Transverse colon (tissue), 4 donors: ENCODE results near the gene IER5L. TPM values are rescaled to one million over a fixed set of nuclear protein-coding genes. Genes with fewer than 3 reads are reported as not detected.

Experiments
- DNase-seq: peaks from one replicate; pipeline ENCODE4 v3.0.0-alpha.2; 2019
- H3K27ac ChIP-seq, 4 donors: fragments of 200-600 bp; sonication (generic); 2 replicates each; pipeline ENCODE4 v1.5.1; 2016 to 2018; ENCODE audit warnings: inconsistent platforms in 4 of 4
- H3K27me3 ChIP-seq: fragments of 200-600 bp; sonication (generic); 2 replicates; pipeline ENCODE4 v1.5.1; 2017; ENCODE audit warnings: inconsistent platforms
- H3K36me3 ChIP-seq, 4 donors: fragments of 200-600 bp; sonication (generic); 2 replicates each; pipeline ENCODE4 v1.5.1; 2017 to 2019; ENCODE audit warnings: inconsistent platforms in 4 of 4
- H3K4me1 ChIP-seq, 4 donors: fragments of 200-600 bp; sonication (generic); 2 replicates each; pipeline ENCODE4 v1.5.1; 2017 to 2020; ENCODE audit warnings: inconsistent platforms in 4 of 4
- H3K4me3 ChIP-seq, 4 donors: fragments of 200-600 bp; sonication (generic); 1 replicate in 1 of 4; 2 replicates in 3 of 4; pipeline versions ENCODE4 v1.5.1 to v1.6.1; 2017 to 2019; ENCODE audit warnings: inconsistent platforms in 4 of 4
- H3K9me3 ChIP-seq, 2 donors: fragments of 200-600 bp; sonication (generic); 2 replicates each; pipeline ENCODE4 v1.5.1; 2017 to 2019; ENCODE audit warnings: inconsistent platforms in 2 of 2
- EP300 ChIP-seq: sonication (generic); formaldehyde crosslinking; IDR thresholded peaks from one replicate; pipeline ENCODE4 v1.6.1; 2017; ENCODE audit warnings: antibody characterized with exemption, low read depth
- POLR2A ChIP-seq: fragments of 450-650 bp; IDR thresholded peaks from one replicate; pipeline ENCODE4 v1.6.1; 2016; ENCODE audit warnings: antibody characterized with exemption, mild to moderate bottlenecking, moderate library complexity
- POLR2AphosphoS5 ChIP-seq, 3 donors: sonication (generic); formaldehyde crosslinking; IDR thresholded peaks; one replicate each; pipeline ENCODE4 v1.6.1; 2016; ENCODE audit warnings: antibody characterized with exemption in 3 of 3
- WGBS, 2 donors: methylation state at CpG; one replicate each; pipeline ENCODE4 v1.1.5; 2018; ENCODE audit warnings: low coverage in 1 of 2; 5-methylcytosine and 5-hydroxymethylcytosine counted together
- in situ Hi-C, 4 donors: fragments of 200-750 bp; cut with MboI; loops; one replicate each; pipeline versions ENCODE4 v1.15.0 to v1.15.1; 2017; ENCODE audit warnings: low sequenced_read_pairs in 3 of 4, low pct_ligation_motif_present in 1 of 4, low pct_unique_long_range_greater_than_20kb in 1 of 4
- intact Hi-C: fragments of 100-400 bp; cut with DNase I; formaldehyde crosslinking; loops from one replicate; pipeline ENCODE4 v1.15.1; 2023; ENCODE audit warnings: low total_unique reads
- total RNA-seq, 4 donors: library from RNA; depleted of rRNA; stranded (reverse); fragments of >200 nt; gene quantifications; one replicate each; pipeline ENCODE4 v1.1.0, GENCODE V29; 2016
- TF ChIP-seq, protein P1 (sequence below), 5 experiments: fragments of 200-600 bp in 3 of 5; fragments of 450-650 bp in 2 of 5; sonication (generic) in 3 of 5; IDR thresholded peaks; 1 replicate in 2 of 5; 2 replicates in 3 of 5; pipeline ENCODE4 v1.5.1; 2016 to 2017; ENCODE audit warnings: antibody characterized with exemption in 5 of 5, inconsistent platforms in 3 of 5, mild to moderate bottlenecking in 2 of 5, moderate library complexity in 1 of 5

Gene IER5L
- total RNA-seq, 4 donors from 2014 or later: 1.8 to 6.5 (median 5.2) TPM

DNA sequence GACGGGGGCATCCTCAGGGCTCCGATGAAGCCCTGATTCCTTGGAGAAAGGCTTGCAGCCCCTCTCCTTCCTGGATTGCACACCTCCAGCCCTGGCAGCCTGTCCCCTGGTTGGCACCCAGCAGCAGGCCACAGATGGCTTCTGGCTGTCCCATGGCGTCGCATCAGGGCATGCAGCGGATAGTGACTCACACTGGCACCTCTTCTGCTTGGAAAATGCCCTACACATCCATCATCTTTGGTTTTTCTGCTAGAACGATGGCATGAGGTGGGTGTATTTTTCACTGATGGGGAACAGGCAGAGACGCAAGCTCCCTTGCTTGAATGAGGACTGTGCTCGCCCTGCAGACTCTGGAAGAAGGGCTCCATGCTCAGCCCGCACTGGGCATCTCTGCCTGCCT lies 23.2 kb upstream of the IER5L start:
- no peak for DNase-seq
- 74% methylated on average over 9 of the region's 9 CpGs; no CpG with 5 or more reads in 1 of the 2 donors for WGBS, 2 donors
- H3K27ac ChIP-seq: no peak overlapping the region

DNA sequence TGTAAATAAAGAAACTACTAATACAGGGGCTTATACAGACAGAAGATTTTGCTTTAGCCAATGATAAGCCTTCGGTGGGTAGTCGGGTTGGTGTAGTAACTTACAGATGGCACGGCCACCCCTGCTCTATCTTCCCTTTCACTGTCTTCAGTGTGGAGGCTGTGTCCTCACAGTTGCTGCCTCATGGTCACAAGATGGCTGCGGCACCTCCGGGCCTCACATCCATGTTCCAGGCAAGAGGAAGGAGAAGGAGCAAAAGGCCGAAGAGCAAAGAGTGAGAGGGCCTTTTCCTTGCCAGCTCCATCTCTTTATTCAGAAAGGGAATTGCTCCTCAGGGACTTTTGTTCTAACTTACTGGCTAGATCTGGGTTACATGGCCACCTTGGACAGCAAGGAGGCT lies 22.2 kb upstream of the IER5L start:
- H3K36me3 ChIP-seq: no peaks in the 10 kb centered on the region
- intact Hi-C loops (no loop called here), in situ Hi-C loops (no loop called here)
- H3K27ac ChIP-seq: no peak overlapping the region
- TF ChIP-seq, protein P1, sequence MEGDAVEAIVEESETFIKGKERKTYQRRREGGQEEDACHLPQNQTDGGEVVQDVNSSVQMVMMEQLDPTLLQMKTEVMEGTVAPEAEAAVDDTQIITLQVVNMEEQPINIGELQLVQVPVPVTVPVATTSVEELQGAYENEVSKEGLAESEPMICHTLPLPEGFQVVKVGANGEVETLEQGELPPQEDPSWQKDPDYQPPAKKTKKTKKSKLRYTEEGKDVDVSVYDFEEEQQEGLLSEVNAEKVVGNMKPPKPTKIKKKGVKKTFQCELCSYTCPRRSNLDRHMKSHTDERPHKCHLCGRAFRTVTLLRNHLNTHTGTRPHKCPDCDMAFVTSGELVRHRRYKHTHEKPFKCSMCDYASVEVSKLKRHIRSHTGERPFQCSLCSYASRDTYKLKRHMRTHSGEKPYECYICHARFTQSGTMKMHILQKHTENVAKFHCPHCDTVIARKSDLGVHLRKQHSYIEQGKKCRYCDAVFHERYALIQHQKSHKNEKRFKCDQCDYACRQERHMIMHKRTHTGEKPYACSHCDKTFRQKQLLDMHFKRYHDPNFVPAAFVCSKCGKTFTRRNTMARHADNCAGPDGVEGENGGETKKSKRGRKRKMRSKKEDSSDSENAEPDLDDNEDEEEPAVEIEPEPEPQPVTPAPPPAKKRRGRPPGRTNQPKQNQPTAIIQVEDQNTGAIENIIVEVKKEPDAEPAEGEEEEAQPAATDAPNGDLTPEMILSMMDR (IDR thresholded peaks at IDR 0.05): no peak
- no peak for TF ChIP-seq POLR2A
- TF ChIP-seq EP300: no peak
- TF ChIP-seq POLR2AphosphoS5 (IDR thresholded peaks at IDR 0.05): no peak
- H3K27me3 ChIP-seq: peaks cover 5% of the 10 kb centered on the region
- H3K9me3 ChIP-seq: no peaks in the 10 kb centered on the region
- peaks cover 0 to 5% (median 3%) of the 10 kb centered on the region in 4 donors for H3K4me1 ChIP-seq
- no peak overlapping the region for H3K4me3 ChIP-seq
- 92% methylated on average over 6 of the region's 6 CpGs; no CpG with 5 or more reads in 1 of the 2 donors for WGBS, 2 donors
- no peak for DNase-seq

More for the DNA sequence above, 23.2 kb upstream of the IER5L start:
- H3K4me1 ChIP-seq: peaks cover 0 to 5% (median 3%) of the 10 kb centered on the region in 4 donors
- H3K36me3 ChIP-seq: no peaks in the 10 kb centered on the region
- H3K4me3 ChIP-seq: no peak overlapping the region
- H3K27me3 ChIP-seq: no peaks in the 10 kb centered on the region
- in situ Hi-C loops (no loop called here), intact Hi-C loops (no loop called here)
- H3K9me3 ChIP-seq: no peaks in the 10 kb centered on the region
- TF ChIP-seq, protein P1 (IDR thresholded peaks at IDR 0.05): no peak
- TF ChIP-seq EP300 (no peak), POLR2A (no peak), POLR2AphosphoS5 (IDR thresholded peaks at IDR 0.05) (no peak)

DNA sequence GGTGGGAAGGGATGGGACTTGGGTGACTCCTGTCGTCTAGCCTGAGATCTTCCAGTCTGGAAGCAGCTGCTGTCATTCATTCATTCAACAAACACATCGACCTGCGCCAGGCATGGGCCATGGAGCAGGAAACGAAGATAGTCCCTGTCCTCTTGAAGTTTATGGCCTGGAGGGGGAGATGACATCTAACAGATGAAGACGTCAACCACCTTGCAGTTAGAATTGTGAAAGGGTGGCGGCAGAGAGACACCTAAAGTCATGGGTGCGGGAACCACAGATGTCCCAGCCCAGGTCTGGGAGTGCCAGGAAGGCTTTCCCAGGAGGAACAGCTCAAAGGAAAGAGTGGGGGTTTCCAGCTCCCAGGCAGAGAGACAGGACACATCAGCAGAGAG lies 21.0 kb upstream of the IER5L start:
- Histone ChIP-seq H3K9me3 (no peaks in the 10 kb centered on the region), H3K4me3 (no peak overlapping the region), H3K36me3 (no peaks in the 10 kb centered on the region), H3K4me1 (peaks cover 0 to 5% (median 3%) of the 10 kb centered on the region in 4 donors), H3K27me3 (peaks cover 10% of the 10 kb centered on the region), H3K27ac (peak overlapping the region; percentile 62 to 67 (median 66))
- intact Hi-C loops (no loop called here), in situ Hi-C loops (no loop called here)
- WGBS, 2 donors: 73 to 100% methylated on average over 1 to 7 of the region's 7 CpGs
- no peak for DNase-seq
- TF ChIP-seq EP300 (no peak), POLR2A (no peak), POLR2AphosphoS5 (IDR thresholded peaks at IDR 0.05) (no peak)
- TF ChIP-seq, protein P1 (IDR thresholded peaks at IDR 0.05): no peak

DNA sequence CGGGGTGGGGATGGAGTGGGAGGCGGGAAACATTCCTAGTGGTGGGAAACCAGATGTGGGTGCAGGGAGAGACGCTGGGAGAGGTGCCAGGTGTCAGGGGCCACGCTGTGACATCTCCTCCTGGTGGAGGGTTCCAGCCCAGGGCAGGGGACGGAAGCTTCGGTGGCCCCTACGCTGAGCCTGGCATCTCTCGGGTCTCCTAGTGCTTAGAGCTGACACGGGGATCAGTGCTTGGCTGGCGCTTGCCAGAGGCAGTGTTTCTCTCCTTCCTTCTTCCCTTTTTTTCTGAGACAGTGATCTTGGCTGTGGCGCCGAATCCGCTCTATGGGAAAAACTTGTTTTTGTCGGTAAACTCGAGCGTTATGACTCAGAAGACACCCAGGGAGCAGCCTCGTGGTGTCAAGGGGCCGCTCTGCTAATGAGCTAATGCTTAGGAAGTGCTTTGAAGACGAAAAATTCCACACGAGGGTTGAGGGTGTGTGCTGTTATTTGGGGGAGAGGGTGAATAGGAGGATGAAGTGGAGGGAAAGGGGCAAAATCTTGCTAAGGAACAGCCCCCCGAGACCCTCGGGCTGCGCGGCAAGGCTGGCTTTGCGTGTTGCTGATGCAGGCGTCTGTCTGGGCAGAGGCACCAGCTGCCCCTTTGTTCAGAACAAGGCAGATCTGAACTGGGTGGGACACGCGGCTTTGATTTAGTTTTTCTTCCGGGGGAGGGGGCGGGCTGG lies 20.4 kb upstream of the IER5L start:
- TF ChIP-seq EP300: no peak
- TF ChIP-seq, protein P1 (IDR thresholded peaks at IDR 0.05): no peak
- no peak for TF ChIP-seq POLR2A
- TF ChIP-seq POLR2AphosphoS5 (IDR thresholded peaks at IDR 0.05): no peak
- H3K36me3 ChIP-seq: no peaks in the 10 kb centered on the region
- peak overlapping the region; percentile 62 to 67 (median 66) for H3K27ac ChIP-seq
- no peak overlapping the region for H3K4me3 ChIP-seq
- DNase-seq: peak; percentile 36
- intact Hi-C loops (no loop called here), in situ Hi-C loops (no loop called here)
- no peaks in the 10 kb centered on the region for H3K9me3 ChIP-seq
- WGBS, 2 donors: 38 to 66% methylated on average over 5 to 30 of the region's 30 CpGs
- H3K4me1 ChIP-seq: peaks cover 0 to 5% (median 2%) of the 10 kb centered on the region in 4 donors
- H3K27me3 ChIP-seq: peaks cover 10% of the 10 kb centered on the region
